Ramos (cell line): ENCODE measurements around the gene YPEL2.
"Not testable (repeated sequence)": the region's sequence is repeated elsewhere in the genome, so short reads cannot be mapped to it uniquely, and the experiment has no call there.

Source experiments
- in situ Hi-C: fragments of 300-500 bp; cut with MboI; formaldehyde crosslinking; loops from one replicate; pipeline ENCODE4 v1.14.3; 2022; ENCODE audit warnings: low sequenced_read_pairs; ENCODE audit not compliant: unreplicated experiment

The YPEL2 gene

DNA sequence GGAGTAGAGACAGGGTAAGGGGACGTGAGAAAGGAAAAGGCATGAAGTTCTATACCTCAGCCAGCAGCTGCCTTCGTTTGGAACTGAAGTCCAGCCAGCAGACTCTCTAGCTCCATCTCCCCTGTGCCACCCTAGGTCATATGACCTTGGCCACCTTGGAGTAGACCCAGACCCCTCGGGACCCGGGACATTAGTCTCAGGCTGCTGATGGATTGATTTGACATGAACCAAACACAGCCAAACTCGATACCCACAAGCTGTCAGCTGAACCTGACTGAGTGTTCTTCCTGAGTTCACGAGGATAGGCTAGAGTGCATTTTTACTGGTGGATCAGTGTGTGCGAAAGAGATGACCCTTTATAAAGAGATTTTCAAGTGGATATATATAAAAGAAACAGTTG, 68.5 kb downstream of the YPEL2 start:
- in situ Hi-C loops, result no loop called here

DNA sequence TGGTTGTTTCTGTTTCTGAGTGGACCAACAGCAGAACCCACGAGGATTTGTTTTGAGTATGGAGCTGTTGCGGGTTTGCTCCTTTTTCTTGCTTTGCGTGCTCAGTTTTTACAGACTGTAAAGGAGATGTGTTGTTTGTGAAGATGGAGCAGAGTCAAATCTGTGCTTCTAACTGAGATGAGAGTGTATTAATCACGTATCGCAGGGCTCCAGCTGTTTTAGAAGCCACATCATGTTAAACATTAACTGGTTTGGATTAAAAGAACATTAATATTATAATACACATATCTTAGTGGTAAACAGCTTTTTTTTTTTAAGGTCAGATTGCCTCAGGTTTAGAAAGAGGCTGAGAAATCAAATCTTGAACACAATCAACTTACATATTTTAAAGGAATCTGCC, 69.4 kb downstream of the YPEL2 start:
- in situ Hi-C loops, result no loop called here

DNA sequence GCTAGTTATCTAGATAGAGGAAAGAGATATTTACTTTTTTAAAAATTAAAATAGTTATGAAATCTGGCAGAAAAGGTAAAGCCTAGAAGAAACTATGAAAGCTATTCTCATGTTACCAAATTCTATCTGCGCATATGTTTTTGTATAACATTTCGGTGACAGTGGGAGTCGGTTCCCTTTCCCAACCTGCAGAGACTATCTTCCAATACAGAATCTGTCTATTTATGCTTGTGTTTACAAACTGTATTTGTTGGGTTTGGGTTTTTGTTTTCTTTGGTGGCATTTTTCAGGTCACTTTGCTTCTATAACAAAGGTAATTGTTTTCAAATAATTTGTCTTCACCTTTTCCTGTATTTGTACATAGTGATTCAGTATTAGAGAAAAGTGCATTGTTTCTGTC, 69.8 kb downstream of the YPEL2 start:
- in situ Hi-C loops, result no loop called here

DNA sequence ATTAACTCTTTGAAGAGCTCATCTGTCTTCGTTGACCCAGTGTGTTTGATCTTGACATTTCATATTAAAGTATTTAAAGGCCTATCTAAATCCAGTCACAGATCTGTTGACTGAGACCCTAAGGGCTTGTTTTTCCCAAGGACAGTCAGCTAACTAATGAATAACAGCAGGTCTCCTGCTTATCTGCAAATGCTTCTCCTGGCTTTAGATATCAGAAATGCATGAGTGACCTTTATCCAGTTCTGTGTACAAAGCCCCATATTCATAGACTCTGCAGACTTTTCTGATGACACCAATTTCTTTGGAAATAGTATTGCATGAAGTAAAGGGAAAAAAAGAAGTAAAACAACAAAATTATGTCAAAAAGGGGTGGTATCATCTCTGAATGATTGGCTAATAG, 70.3 kb downstream of the YPEL2 start:
- in situ Hi-C loops, result no loop called here

DNA sequence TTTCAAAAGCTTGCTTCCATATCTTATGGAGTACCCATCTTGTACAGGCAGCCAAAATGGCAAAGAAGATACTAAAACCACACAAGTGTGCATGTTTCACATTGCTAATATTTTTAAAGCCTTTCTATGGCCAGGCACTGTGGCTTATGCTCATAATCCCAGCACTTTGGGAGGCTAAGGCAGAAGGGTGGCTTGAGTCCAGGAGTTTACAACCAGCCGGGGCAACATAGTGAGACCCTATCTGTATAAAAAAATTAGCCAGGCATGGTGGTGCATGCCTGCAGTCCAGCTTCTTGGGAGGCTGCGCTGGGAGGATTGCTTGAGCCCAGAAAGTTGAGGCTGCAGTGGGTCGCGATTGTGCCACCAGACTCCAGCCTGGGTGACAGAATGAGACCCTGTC, 71.3 kb downstream of the YPEL2 start:
- in situ Hi-C loops, result no loop called here

DNA sequence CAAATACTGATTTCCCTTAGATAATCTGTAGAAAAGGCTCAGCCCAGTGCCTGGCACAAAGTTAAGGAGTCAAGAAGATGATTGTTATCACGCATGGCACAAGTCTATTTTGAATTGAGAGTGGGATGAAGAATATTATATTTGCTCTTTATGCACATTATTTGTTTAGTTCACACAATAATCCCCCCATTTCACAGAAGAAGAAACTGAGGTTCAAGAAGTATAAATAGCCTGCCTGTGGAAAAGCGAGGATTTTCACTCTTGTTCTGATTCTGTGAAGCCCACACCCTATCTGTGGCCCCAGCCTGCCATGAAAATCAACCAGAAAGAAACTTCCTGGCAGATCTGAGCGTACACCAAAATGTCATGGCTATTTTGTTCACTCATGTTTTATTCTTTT, 73.0 kb downstream of the YPEL2 start:
- in situ Hi-C loops, result no loop called here

DNA sequence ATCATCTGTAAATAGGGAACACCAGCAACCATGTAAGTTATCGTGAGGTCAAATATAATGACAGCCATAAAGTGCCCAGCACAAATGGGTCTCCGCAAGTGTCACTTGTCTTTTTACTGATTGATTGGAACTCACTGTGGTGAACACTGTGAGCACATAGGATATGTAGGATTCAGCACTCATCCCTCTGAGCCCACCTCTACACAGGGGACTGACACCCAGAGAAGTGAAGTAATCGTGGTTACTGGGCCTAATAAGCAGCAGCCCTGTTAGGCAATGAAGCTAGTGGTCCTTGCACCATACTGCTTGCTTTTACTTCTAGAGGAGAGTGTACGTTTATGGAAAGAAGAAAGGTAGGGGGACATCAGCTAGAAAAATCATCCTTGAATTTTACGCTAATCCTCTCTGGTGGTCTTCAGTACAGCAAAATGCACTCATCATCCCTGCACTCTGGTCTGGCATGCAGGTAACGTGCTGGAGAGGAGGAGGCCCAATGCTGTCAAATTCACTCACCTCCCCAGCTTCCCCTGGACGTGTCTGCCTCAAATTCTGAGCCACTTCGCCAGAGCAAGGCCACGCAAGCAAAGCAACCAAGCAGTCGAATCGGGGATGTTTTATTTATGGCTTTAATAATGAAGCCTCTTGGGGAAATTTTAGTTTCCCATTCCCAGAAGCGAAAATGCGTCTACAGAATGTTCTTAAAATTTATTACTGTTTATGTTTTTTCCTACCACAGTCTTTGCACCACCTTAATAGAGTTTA, 74.7 kb downstream of the YPEL2 start:
- in situ Hi-C loops, result no loop called here

DNA sequence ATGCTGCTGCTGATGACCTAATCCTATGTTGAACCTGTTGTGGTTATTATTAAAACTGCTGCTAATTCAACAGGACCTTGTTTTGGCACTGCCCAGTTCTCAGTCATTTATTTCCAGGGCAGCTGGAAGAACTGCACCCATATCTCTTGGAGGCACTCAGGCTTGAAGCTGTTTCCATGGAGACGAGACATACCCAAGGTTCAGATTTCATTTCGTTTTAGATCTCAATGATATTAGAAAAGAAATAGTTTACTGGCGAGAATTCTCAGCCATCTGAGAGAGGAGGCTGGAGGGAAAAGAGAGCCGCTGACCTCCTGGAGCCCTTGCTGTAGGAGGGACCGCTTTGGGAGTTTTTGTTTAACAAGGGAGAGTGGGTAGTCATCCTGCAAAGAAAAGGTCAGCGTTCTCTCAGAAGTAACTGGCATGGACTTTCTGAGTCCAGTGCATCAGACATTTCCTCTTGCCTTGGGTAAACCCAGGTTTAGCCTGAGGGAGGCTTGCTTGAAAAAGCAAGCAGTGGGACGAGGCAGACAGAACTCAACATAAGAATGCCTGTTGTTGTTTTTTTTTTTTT, 75.4 kb downstream of the YPEL2 start:
- in situ Hi-C loops, result no loop called here

DNA sequence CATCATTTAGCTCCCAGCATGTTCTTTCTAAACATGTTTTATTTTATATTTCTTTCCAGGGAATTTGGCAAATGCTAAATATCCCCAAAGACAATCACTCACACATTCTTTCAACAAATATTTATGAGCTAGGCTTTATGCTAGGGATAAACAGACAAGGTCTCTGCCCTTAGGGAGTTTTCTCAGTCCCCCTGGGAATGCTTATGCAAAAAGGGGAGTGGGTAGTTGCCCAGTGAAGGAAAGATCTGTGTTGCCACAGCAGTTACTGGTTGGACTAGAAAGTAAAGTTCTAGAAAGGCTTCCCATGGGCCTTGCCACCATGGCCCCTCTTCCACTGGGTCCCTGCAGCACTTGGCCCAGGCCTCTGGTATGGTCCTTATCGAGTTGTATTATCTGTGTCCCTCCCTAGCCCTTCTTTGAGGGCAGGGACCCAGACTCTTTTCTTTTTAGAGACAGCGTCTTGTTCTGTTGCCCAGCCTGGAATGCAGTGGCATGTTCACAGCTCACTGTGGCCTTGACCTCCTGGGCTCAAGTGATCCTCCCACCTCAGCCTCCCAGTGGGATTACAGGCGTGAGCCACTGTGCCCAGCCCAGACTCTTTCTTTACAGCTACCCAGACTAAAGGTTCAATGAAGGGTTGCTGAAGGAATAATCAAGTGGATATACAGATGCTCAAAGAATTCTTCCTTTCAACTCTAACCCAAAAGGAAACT, 78.0 kb downstream of the YPEL2 start:
- in situ Hi-C loops, result no loop called here

DNA sequence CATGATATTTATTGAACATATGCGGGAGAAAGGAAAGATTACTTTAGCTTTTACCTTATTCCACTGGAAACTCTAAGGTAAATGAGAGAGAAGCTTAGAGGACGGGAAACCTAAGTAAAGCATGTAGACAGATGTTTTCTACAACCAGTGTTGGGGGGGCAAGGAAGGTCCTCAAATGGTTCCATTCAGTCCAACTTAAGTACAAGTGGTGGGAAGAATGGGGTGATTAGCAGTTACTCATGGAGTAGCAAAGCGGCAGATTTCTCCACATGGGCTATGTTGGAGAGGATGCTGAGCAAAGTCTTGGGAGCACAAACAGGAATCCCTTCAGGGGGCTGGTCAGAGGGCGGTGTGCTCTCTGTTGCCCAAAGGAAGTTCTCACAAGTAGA, 78.6 kb downstream of the YPEL2 start:
- in situ Hi-C loops, result no loop called here

DNA sequence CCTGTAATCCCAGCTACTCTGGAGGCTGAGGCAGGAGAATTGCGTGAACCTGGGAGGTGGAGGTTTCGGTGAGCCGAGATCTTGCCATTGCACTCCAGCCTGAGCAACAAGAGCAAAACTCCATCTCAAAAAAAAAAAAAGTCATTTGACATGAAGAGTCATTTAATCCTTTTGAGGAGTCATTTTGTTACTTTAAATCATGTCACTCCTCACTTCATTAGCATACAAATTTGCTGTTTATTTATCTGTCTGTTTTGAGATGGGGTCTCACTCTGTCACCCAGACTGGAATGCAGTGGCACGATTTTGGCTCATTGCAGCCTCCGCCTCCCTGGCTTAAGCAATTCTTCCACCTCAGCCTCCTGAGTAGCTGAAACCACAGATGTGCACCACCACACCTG, 81.0 kb downstream of the YPEL2 start:
- in situ Hi-C loops, result not testable (repeated sequence)

DNA sequence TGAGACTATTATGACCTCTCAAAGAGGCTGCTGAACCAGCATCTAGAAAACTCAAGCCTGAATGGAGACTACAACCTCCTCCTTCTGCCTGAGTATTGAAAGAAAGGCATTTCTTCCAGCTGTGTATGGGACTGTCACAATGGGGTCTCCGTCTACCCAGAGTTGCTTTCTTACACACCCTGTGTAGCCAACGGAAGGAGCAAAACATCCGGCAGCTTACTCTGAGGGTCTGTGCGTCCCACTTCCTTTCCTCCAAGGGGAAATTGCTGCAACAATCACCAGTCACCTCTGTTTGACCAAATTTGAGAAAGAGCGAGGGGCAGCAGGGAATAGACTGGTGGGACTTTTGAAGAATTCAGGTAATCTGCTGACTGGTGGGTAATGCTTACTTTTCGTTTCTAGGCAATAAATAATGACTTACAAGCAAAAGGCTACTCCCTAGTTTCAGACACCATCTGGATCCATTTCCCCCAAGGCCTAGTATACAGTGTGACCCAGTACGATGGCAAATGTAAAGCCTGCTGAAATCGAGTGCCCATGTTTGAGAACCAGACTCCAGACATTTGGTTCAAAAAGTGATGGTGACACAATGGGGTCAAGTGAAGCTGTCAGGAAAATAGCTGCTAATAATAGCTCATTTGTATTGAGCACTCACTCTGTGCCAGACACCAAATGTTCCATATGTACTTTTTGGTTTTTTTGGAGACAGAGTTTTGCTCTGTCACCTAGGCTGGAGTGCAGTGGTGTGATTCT, 81.7 kb downstream of the YPEL2 start:
- in situ Hi-C loops, result no loop called here

DNA sequence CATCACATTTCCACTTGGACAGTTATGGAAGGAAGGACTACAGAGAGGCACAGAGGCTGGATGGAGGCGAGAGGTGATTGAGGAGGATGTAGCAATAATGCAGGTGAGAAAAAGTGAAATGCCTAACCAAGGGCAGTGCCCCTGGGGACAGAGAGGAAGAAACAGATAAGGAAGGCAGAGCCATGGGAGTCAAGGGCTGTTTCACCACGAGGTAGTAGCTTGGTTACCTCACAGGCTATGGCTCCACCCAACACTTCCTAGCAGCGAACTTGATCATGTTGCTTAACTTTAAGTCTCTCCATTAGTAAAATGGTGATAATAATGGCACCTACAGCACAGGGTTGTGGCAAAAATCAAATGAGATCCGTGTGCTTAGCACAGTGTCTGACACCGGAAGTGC, 83.9 kb downstream of the YPEL2 start:
- in situ Hi-C loops, result no loop called here

DNA sequence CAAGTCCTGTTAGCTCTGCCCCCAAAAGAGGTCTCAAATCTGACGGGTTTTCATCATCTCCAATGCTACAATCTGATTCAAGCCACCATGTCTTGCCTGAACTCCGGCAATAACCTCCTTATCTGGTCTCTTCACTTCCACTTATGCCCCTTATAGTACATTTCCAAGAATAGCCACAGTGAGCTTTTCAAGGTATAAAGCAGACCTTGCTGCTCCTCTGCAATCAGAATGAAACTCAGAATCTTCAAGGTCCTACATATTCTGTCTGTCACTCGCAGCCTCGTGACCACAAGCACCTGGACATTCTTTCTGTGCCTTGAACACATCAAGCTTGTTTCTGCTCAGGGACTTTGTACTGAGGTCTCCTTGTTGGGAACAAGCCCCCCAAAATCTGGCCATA, 84.7 kb downstream of the YPEL2 start:
- in situ Hi-C loops, result no loop called here

DNA sequence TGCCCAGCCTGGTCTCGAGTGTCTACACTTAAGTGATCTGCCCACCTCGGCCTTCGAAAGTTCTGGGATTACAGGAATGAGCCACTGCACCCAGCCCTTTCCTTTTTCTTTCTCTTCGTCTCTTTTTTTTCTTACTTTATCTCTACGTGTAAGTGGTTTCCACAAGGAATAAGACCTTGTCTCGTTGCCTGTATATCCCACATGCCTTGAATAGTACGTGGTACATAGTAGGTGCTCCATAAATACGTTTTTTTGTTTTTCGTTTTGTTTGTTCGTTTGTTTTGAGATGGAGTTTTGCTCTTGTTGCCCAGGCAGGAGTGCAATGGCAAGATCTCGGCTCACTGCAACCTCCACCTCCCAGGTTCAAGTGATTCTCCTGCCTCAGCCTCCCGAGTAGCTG, 86.0 kb downstream of the YPEL2 start:
- in situ Hi-C loops, result no loop called here

DNA sequence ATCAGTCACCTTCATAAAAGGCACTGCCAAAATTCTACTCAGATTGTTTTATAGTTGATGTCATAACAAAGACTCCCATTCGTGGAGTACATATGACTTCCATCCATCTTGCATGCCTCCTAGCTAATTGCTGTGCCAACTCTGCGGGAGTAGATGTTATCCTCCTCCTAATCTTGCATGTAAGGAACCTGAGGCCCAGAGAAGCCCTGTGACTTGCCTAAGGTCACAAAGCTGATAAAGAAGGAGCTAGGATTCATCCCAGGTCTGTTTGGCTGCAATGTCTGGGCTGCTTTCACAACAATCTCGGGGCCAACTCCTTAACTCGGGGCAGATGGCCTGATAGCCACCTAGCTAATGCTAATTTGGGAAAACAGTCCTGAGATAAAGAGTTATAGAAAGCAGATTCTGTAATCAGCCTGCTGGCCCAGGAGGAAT, 87.3 kb downstream of the YPEL2 start:
- in situ Hi-C loops, result no loop called here

DNA sequence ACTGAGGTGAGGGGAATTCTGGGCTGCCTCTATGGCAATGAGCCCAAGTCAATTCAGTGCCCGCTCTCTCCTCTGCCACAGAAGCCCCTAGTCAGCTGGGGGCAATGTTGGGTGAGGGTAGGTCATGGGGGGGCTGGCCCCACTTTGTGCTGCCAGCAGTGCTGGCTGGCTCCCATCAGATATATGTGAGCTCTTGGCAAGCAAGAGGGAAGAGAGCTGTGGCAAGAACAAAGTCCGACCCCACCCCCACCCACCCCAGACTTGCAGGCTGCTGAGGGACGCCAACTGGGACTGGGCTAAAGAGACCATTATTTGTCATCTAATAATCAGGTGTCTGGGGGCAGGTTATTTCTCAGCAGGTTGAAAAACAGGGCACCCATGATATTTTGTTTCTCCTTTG, 89.4 kb downstream of the YPEL2 start:
- in situ Hi-C loops, result no loop called here

DNA sequence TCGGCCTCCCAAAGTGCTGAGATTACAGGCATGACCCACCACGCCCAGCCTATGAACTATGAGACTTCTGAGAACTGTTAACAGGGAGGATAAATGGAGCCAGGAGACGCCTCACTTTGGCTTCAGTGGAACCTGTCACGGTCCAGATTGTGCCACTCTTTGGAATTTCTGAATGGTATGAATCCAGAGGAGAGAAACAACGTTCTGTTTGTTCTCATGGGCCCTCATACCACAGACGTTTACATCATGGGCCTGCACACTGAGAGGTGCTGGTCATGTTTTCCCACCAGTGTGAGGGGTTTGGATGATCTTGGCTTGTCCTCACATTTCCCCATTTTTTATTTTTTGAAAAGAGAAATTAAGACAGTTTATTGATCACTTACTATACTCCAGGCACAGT, 90.3 kb downstream of the YPEL2 start:
- in situ Hi-C loops, result no loop called here

DNA sequence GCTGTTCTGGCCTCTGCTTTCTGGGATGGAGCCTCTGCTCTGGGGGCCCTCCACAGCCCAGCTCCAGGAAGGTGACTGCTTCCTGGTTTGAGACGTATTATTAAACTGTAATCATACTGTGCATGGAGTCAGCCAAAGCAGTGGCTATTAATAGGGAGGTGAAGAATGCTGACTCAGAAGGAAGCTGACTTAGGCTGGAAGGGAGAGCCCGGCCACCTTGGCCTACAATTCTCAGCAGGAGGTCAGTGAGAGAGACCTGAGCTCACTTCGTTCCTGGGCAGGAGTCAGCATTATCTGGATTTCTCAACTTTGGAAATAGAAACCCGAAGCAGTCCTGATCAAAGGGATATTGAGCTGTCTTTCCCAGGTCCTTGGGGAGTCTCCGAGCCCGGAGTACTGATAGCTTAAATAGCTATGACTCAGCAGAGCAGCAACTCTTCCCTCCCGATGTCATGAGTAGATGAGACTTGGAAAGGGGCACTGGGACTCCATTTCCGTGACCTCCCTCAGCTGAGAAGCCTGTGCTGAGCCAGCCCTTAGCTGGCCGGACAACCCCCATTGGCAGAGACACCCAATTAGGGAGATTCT, 91.8 kb downstream of the YPEL2 start:
- in situ Hi-C loops, result no loop called here

DNA sequence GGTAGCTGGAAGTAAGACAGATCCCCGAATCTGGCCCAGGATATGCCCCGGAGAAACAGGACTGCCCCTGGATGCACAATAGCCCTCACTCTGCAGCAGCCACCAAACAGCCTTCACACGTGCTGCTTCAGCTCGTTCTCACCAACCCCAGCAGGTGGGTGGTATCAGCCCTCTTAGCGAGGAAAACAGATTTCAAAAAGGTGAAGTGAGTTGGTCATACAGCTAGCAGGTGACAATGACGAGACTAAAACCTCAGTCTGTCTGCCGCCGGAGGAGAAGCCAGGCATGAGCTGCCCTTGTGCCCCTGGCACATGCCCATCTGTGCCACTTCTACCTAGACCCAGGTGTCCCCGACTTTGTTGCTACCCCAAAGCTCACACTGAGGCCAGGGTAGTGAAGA, 92.4 kb downstream of the YPEL2 start:
- in situ Hi-C loops, result no loop called here

DNA sequence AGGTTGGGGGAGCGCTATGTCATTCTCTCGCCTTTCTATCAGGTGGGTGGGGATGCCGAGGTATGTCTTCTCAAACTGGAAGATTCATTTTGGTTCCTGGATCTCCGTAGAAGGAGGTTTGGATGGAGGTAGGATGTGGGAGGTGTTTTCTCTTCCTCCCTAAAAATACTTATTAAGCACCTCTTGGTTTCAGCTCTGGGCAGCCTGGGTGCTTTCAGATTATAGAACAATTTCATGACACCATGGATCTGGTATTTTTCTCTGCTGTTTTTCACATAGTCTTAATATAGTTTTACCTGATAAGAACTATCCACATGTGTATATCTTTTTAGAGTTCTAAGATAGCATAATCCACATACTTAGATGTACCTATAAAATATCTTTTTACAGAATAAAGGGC, 92.9 kb downstream of the YPEL2 start:
- in situ Hi-C loops, result no loop called here
